HG03565 (cell line): Measurements from ENCODE around the gene ZNF408.
A peak's percentile ranks its signal among the peaks of the same experiment; 100 is the strongest.
"Not testable (repeated sequence)": the region's sequence is repeated elsewhere in the genome, so short reads cannot be mapped to it uniquely, and the experiment has no call there.

Source experiments
- ATAC-seq: cut with Tn5 transposase; IDR thresholded peaks from one replicate; pipeline ENCODE4 v1.9.1; 2021; ENCODE audit warnings: mild to moderate bottlenecking, moderate library complexity; ENCODE audit not compliant: unreplicated experiment

The ZNF408 gene

GRCh38 chr11:46700241-46701077 is at the start of gene ZNF408, which contains the start of gene ARHGAP1:
Gene ZNF408, plus strand, starts transcription at chr11:46701031. Its CDS starts 17 bp downstream, at chr11:46701048.
Gene ARHGAP1, minus strand, starts transcription at chr11:46700619. Its CDS starts 4,512 bp downstream, at chr11:46696107.
- peak; percentile 83 for ATAC-seq

DNA sequence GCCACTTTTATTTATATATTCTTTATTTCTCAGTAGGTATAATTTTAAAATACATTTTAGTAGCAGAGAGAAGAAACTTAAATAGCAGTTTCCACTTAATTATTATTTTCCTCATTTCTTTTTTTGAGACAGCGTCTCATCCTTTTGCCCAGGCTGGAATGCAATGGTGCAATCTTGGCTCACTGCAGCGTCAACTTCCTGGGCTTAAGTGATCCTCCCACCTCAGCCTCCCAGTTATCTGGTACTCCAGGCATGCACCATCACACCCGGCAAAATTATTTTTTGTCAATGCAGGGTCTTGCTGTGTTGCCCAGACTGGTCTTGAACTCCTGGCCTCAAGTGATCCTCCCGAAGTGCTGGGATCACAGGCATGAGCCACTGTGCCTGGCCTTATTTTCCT is 45.2 kb upstream of the ZNF408 start:
- no peak for ATAC-seq

- ATAC-seq: no peak
Measured at GRCh38 chr11:46657186-46657585, 43.6 kb upstream of the ZNF408 start.

GRCh38 chr11:46658259-46658658 is 42.6 kb upstream of the ZNF408 start:
- ATAC-seq: no peak

DNA sequence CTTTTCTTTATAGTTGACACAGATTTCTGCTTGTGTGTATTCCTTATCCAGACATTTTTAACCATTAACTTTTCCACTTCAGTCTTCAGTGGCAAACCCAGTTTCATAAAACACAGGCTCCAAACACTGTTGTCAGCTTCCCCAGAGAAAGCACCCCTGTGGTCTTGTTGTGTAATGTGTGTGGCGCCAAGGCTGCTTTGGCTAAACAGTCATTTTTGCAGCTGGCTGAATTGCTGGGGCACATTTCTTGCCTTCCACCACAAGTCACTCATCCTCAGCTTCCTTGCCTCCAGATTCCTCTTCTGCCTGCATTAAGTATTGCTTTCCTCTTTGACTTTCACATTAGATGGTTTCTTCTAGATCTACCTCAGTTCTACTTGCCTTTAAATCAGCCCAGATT is 40.9 kb upstream of the ZNF408 start:
- ATAC-seq: no peak

- no peak for ATAC-seq
Measured at GRCh38 chr11:46661836-46662235, 39.0 kb upstream of the ZNF408 start.

DNA sequence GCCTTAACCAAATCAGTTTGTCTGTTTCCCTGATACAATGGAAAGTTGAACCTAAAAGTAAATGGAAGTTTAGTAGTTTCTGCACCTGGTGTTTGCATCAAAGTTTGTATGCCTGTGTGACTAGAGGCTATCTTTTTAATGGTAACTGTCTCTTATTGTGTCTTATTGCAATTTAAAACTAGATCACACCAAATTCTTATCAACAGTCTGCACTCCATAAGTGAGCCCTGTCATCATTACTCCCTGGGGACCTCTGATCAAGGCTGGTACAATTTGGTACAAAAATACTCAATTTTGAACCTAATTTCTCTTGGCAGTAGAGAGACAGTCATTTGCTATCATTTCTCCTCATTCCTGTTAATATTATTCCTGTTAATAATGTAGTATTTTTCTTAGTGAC is 38.5 kb upstream of the ZNF408 start:
- ATAC-seq: no peak

GRCh38 chr11:46663277-46663940 is 37.4 kb upstream of the ZNF408 start:
- ATAC-seq: no peak

GRCh38 chr11:46664612-46665011 is 36.2 kb upstream of the ZNF408 start:
- ATAC-seq: no peak

DNA sequence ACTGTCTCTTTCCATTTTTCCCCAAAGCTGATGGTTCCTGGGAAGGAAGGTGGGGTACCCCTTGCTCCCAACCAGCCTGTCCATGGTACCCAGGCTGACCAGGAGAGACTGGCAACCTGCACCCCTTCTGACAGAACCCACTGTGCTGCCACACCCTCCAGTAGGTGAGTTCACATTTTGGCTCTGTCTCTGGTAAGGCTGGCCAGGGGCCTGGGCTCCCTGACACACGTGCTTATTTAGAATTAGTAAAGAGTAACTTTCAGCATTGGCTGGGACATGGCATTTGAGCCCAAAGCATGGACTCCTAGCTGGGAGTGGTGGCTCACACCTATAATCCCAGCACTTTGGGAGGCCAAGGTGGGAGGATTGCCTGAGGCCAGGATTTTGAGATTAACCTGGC is 35.5 kb upstream of the ZNF408 start:
- no peak for ATAC-seq

- no peak for ATAC-seq
Measured at GRCh38 chr11:46666516-46666915, 34.3 kb upstream of the ZNF408 start.

- ATAC-seq: no peak
Measured at GRCh38 chr11:46667043-46667481, 33.8 kb upstream of the ZNF408 start.

- ATAC-seq: no peak
Measured at GRCh38 chr11:46668480-46669085, 32.2 kb upstream of the ZNF408 start.

- ATAC-seq: no peak
Measured at GRCh38 chr11:46669711-46670139, 31.1 kb upstream of the ZNF408 start.

DNA sequence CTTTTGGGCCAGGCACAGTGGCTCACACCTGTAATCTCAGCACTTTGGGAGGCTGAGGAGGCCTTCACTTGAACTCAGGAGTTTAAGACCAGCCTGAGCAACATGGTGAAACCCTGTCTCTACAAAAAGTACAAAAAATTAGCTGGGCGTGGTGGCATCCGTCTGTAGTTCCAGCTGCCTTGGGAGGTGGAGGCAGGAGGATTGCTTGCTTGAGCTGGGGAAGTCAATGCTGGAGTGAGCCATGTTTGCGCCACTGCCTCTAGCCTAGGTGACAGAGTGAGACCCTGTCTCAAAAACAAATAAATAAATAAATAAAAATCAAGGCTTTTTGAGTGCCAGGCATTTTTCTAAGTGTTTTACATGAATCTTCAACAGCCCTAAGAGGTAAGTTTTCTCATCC is 30.3 kb upstream of the ZNF408 start:
- ATAC-seq: not testable (repeated sequence)

- no peak for ATAC-seq
Measured at GRCh38 chr11:46671958-46672315, 28.9 kb upstream of the ZNF408 start.

- no peak for ATAC-seq
Measured at GRCh38 chr11:46672381-46672839, 28.4 kb upstream of the ZNF408 start.

DNA sequence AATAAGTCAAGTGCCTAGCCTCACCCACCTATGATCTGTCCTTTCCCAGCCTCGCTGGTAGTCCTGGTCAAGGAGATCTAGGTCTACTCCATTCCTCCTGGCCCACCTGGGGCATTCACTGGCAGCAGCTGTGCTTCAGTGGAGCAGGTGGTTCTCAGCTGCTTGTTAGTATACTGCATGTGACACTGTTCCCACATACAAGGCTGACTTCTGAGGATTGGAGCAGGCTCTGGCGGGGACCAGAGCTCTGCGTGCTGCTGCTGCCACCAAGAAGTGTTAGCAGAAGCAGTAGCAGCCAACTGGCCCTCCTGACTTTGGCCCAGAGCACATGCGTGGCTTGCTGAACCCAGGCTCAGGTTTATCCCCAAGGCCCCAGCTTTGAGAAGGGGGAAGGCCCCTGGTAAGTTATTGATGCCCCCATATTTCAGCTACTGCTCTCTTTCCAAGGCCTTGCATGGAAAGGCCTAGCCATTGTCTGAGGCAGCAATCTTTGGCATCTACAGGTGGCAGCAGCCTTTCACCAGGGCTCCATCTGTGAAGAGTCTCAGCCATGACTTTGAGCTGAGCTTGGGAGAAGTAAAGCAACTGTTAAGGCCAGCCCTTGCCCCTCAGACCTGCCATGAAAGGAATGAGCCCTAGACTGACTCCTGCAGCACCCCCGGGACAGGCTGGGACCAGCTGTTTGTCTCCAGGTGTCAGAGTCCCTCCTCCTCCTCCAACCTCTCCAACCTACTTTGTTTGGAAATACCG is 26.9 kb upstream of the ZNF408 start:
- no peak for ATAC-seq

DNA sequence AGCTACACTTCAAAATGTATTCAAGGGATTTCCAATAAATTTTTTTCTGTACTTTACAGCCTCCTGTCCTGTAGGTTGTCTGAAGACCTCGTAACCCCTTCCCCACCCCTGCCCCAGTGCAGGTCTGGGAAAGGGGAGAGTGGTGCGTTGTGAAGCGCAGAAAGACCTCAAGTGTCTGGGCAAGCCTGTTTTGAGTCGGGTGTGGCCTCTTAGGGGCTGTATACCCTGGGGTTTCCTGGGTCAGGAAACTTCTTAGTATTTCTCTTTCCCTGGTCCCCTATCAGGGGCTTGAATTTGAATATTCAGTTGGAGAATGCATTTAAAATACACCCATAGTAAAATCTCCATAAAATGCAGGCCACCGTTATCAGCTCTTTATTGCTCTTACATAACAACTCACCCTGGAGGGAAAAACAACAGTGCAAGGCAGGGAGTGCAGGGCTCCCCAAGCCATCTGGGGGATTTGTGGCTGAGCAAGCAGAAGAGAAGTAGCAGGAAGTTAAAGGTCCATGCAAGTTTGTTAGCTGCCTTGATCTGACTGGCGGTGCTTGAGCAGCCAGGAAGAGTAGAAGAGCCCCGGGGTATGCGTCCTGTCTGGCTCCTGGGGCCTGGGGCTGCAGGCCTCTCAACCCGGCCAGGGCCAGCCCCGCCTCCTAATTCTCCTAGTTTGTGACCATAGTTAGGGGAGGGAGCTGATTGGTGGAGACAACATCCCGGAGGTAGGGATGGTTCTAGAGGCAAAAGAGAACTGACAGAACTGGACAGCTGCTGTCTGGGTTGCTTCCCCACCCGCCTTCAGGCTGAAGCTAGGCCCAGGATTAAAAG is 26.2 kb upstream of the ZNF408 start:
- no peak for ATAC-seq

DNA sequence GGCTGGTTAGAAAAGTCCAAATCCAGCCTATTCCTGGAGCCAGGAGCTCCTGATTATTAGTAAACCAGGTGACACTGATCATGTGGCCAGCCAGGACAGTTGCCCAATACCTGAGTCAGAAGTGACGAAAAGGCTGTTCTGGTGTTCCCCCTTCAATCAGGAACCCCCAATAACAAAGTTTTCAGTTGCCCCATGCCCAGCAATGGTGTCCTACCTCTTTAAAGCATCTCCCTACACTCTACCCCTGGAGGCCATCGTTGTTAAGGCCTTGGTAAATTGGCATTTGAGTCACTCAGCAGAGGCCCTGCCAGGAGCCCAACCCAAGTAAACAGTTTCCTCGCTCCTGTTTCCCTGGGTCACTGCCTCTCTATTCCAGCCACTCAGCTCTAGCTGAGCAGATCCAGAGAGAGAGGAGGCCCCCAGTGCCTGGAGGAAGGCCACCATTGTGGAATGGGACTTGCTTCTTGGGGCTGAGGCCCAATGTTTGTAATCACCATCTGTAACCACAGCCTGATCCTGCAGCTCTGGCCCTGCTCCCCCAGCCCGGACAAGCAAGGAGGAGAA is 25.5 kb upstream of the ZNF408 start:
- ATAC-seq: no peak
